GM19438 (cell line): ENCODE results near the gene NSRP1.
"Not testable (repeated sequence)": the region's sequence is repeated elsewhere in the genome, so short reads cannot be mapped to it uniquely, and the experiment has no call there.

ENCODE experiments used
- ATAC-seq: cut with Tn5 transposase; IDR thresholded peaks from one replicate; pipeline ENCODE4 v1.9.1; 2021; ENCODE audit warnings: low read depth; ENCODE audit not compliant: unreplicated experiment

NSRP1 gene

GRCh38 chr17:30219315-30219714 is 102.7 kb downstream of the NSRP1 start:
- ATAC-seq = no peak

- ATAC-seq = no peak
Measured at GRCh38 chr17:30219833-30220232, 103.2 kb downstream of the NSRP1 start.

DNA sequence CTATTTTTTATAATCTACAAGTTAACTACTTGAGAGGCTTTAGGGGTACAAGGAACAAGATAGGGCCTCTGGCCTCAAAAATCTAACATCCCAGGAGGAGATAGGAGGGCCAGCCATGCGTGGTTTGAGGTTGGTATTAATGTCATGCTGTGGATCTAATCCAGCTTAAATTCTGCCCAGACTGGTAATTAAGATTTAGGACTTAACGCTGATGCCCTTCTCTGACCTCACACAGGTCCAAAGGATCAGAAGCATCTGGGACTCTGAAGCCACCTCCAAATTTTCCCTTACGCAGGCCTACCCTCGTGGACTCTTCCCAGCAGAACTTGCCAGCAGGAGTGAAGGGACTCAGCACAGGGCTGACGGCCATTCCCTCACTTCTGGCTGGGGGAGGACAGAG is 103.8 kb downstream of the NSRP1 start:
- ATAC-seq = no peak

- no peak for ATAC-seq
Measured at GRCh38 chr17:30221346-30221745, 104.7 kb downstream of the NSRP1 start.

GRCh38 chr17:30222251-30222650 is 105.6 kb downstream of the NSRP1 start:
- no peak for ATAC-seq

DNA sequence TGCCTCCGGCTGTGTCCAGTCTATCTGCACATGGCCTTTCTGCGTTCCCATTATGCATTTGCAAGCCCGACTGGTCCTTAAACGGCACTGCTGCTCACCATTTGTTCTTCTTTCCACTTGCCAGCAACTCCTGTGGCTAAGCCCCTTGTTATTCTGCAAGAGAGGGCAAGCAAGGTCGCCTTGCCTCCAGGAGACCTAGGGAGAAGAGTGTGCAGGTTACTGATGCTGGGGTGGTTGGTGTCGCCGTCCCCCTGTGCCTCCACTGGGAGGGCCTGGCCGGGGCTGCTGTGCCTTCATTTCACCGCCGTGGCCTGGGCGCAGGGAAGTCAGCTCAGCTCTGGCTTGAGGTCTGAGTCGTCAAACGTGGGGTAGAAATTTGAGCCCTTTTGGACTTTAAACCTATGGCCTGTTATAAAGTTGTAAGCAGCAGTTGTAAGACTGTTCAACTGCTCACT is 106.1 kb downstream of the NSRP1 start:
- ATAC-seq = no peak

GRCh38 chr17:30224419-30224960 is 107.9 kb downstream of the NSRP1 start:
- ATAC-seq = no peak

DNA sequence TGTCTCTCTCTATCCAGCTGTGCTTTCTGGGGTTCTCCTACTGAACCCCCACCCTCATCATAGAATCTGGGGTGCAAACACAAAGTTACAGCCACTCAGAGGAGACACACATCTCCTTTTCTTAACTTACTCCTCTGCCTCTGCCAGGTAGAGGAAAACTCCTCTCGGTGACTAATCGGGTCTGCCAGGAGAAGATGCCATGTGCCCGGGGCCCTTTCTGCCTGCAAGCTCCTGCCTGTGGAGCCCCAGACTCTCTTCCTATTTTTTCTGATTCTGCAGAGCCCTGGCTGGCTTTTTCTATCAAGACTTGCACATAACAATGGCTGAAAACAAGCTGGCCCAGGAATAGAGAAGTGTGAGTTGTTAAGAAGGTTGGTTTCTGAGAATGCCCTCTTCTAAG is 108.5 kb downstream of the NSRP1 start:
- no peak for ATAC-seq

GRCh38 chr17:30225919-30226553 is 109.4 kb downstream of the NSRP1 start:
- no peak for ATAC-seq

GRCh38 chr17:30226878-30227277 is 110.3 kb downstream of the NSRP1 start:
- ATAC-seq = no peak

DNA sequence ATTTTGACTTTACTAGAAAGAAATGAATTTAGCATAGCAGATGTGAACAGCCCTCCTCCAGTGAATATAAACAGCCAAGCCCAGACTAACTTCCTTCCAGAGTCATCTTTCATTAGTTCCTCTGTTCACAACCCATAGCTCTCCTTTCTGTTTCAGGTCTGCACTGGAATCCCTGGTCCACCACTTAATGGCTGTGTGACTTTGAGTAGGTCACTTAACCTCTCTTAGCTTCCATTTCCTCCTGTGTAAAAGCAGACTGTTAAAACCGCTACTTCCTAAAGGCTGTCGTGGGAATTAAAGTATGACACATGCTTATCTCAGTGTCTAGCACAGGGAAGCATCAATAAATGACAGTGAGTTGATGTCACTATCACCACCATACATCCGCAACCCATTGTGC is 111.4 kb downstream of the NSRP1 start:
- no peak for ATAC-seq

DNA sequence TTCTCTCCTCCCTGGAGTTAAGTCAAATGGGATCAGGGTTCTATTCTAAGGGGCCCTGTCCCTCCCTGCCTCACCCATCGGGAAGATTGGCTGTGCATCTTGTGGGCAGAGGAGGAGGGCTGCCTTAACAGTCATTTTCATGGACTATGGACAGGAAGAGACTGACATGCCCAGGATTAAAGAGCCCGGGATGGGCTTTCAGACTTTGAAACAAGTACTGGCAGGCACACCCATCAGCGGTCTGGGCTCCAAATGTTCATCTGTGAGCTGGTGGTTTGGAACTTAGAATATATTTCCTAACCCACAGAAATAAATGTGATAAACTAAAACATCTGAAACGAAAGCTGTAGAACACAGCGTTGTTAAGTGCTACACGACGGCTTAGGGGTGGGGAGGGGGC is 112.4 kb downstream of the NSRP1 start:
- no peak for ATAC-seq

DNA sequence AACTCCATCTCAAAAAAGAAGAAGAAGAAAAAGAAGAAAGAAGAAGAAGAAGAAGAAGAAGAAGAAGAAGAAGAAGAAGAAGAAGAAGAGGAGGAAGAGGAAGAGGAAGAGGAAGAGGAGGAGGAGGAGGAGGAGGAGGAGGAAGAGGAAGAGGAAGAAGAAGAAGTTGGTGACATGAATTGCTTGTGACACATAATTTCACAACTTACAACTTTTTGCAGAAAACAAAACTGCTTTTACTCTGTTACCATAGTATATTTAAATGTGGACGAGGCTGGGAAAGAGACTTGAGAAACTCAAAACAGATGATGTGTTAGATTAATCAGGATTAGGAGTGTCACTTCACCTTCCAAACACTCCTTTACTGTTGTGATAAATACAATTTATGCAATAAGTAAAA is 113.4 kb downstream of the NSRP1 start:
- not testable (repeated sequence) for ATAC-seq

- ATAC-seq = no peak
Measured at GRCh38 chr17:30230596-30231125, 114.0 kb downstream of the NSRP1 start.

DNA sequence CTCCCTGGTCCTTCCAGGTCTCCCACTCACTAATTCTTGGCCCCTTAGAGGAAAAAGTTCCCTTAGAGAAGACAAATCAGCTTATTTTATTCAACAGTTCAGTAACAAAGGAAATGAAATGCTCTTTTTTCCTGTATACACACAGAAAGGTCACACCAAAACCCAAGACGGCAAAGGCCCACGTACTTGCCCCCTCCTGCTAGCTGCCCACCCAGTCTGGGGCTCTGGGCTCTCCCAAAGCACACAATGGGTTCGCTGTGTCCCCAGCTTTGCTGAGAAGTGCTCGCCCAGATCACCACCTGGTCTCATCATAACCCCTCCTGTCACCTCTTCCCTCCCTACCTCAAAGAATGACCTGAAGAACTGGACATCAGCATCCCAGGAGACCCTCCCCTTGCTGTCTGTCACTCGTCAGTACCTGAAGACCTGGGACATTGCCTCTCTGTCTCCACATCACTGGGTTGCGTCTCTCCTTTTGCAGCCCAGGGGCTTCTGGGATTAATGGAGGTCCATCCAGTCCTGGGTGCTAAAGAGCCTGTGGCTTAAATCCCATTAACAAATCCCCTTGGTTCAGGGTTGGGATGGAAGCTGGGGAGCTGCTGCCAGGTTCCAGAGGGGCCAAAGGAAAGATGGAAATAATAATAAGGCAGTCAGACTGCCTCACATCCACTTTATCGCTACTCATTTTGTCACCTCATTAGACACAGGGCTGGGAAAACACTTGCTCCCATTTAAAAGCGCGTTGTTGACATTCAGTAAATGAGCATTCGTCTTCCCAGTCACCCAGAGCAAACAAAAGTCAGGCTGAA is 115.6 kb downstream of the NSRP1 start:
- ATAC-seq = no peak

DNA sequence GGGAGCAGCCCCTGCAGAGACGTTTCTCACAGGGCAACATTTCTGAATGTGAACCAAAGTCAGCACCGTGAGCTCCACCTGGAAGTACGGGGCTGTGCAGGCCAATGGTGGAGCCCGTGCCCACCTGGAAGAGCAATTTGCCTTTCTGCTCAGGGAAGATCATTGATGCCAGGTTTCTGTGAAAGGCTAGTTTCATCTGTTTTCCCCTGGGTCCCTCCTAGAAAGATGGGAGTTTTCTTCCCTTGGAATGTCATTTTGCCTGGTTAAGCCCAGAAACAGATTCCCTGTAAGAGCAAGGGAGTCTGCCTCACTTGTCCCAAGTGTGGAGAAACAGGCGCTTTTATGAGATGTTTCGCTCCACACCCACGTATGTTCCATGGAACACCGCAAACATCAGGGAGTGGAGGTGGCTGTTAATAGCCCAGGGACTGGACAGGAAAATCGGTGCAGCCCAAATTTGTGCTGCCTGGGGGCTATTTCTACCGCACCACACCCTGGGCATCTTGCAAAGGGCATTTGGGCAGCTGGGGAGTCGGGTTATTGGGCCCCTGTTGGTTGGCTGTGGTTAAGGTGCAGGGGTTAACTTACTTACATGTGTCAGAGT is 116.3 kb downstream of the NSRP1 start:
- ATAC-seq = no peak

- no peak for ATAC-seq
Measured at GRCh38 chr17:30234296-30234695, 117.7 kb downstream of the NSRP1 start.

DNA sequence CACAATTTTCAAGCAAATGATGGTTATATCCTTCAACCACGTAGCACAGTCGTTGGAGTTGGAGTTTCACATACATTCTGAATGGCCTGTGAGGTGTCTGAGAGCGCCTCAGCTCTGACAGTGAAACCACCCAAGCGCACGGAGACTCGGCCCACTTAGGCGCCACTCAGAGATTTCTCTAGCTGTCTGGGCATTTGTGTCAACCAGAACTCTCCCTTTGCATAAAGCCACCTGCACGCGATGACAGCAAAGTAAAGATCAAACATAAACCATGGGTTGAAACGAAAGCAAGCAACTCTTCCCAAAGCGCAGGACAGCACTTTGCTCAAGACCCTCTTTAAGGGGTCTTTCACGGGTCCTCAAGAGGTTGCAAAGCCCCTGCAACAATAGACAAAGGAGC is 118.3 kb downstream of the NSRP1 start:
- ATAC-seq = no peak

DNA sequence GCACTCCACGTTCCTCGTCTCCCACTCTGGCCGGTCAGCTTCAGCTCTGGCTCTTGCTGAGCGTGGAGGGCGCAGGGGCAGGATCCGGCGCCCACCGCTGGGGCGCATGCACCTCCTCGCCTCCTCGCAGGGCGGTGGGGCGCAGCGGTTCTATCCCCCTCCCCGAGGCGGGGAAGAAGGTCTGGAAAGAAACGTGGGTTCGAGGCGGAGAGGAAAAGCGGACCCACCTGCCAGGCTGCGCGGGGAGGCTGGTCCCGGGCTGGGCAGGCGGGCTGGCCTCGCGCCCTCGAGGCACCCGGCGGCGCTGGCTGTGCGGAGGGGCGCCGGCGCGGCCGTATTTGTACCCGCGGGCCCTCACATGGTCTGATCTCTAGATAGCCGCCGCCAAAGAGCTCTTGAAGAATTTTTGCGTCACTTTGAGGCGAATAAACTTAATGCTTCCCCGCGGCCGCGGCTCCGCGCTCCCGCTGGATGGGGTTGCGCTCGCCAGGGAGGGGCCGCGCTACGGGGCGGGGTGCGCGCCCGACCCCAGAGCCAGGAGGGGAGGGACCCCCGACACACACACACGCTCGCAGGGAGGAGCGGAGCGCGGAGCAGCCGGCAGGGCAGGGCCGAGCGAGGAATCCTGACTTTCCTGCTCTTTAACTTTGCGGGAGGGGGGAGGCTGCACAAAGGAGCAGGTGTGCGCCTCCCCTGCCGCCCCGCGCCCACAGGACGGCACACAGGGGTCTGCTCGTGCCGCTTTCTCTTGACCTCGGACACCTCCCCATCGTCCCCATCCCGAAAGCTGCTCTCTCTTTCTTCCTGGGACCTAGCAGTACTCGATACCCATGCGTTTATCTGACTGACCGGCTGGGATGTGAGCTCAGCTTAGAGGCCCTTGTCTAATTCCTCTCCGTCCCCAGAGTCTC is 119.0 kb downstream of the NSRP1 start, which contains the start of gene SLC6A4:
TSS of gene SLC6A4 (minus strand) at position 312 of the 911 bp plus-strand sequence. CDS start 13,739 bp downstream, outside the sequence.
- ATAC-seq = no peak
